ENCODE data around the gene CHRNA4. TPM values are rescaled to one million over a fixed set of nuclear protein-coding genes. Genes with fewer than 3 reads are reported as not detected.
A peak's percentile ranks its signal among the peaks of the same experiment; 100 is the strongest.

CHRNA4 gene
- total RNA-seq, 1 donor from 2014 or later: 165 TPM

DNA sequence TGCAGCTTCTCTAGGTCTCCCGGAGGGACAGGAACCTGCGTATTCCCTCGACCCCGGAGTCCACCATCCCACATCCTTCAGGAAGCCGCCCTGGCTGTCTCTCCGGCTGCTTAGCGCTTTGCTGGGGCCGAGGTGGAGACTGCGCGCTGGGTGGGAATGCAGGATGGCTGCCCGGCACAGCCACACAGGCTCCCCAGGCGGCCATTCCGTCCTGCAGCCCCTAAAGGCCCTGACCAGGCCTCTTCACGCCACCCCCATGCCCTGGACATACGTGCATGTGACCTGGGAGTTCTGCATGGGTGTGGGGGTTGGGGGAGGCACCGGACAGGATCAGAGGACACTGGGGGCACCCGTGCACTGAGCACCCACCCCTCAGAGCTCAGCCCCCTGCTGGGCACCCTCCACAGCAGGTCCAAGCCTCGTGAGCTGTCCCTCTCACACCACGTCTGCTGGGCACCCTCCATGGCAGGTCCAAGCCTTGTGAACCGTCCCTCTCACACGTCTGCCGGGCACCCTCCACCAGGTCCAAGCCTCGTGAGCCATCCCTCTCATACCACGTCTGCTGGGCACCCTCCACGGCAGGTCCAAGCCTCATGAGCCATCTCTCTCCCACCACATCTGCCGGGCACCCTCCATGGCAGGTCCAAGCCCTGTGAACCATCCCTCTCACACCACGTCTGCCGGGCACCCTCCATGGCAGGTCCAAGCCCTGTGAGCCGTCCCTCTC lies 40.4 kb upstream of the CHRNA4 start:
- no peak for TF ChIP-seq CTCF (IDR thresholded peaks at IDR 0.05; ENCODE audit: partially characterized antibody, unreplicated experiment)
- peak overlapping the region; percentile 62 for H3K27ac Mint-ChIP-seq (ENCODE audit: unreplicated experiment)
- no peak overlapping the region for H3K4me3 Mint-ChIP-seq (ENCODE audit: unreplicated experiment)
- H3K27me3 Mint-ChIP-seq (ENCODE audit: unreplicated experiment): peaks cover 37% of the 10 kb centered on the region
- H3K4me1 Mint-ChIP-seq (ENCODE audit: low read depth, unreplicated experiment): peaks cover 6% of the 10 kb centered on the region
- H3K9me3 Mint-ChIP-seq (ENCODE audit: unreplicated experiment): peaks cover 31% of the 10 kb centered on the region
- no peak for DNase-seq
- peaks cover 4% of the 10 kb centered on the region for H3K36me3 Mint-ChIP-seq (ENCODE audit: unreplicated experiment)

DNA sequence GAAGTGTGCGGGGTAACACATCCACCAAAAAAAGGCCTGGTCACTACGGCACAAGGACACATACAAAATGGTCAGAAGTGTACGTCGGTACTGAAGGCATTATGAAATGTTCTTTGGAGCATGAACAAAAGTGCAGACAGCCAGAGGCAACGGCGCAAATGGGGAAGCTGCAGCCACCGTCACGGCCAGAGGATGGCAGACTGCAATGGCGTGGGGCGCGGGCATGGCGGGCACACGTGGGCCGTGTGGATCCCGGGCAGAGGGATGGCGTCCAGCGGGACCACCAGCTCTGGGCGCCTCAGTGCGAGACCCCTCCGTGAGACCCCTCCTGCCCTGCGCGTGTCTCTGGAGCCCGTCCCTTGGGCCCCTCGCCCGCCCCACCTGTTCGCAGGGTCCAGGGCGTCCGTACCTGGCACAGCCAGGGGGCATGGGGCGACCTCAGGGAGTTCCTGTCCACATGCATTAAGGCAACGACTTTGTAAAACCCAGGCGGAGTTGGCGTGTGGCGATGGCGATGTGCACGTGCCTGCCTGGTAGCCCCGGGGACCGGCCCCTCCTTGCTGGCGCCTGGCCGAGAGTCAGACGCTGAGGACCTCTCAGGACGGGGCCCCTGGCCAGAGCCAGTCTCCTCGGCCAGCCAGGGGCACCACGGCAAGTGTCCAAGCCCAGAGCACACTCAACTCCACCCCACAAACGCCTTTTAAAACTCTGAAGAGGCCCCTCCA lies 39.5 kb upstream of the CHRNA4 start:
- TF ChIP-seq CTCF (IDR thresholded peaks at IDR 0.05; ENCODE audit: partially characterized antibody, unreplicated experiment): no peak
- Mint-ChIP-seq H3K36me3 (ENCODE audit: unreplicated experiment) (peaks cover 4% of the 10 kb centered on the region), H3K4me1 (ENCODE audit: low read depth, unreplicated experiment) (peaks cover 6% of the 10 kb centered on the region), H3K4me3 (ENCODE audit: unreplicated experiment) (no peak overlapping the region), H3K27me3 (ENCODE audit: unreplicated experiment) (peaks cover 40% of the 10 kb centered on the region), H3K27ac (ENCODE audit: unreplicated experiment) (peak overlapping the region; percentile 68), H3K9me3 (ENCODE audit: unreplicated experiment) (peaks cover 34% of the 10 kb centered on the region)
- no peak for DNase-seq

- H3K36me3 Mint-ChIP-seq (ENCODE audit: unreplicated experiment): peaks cover 4% of the 10 kb centered on the region
- H3K4me1 Mint-ChIP-seq (ENCODE audit: low read depth, unreplicated experiment): peaks cover 7% of the 10 kb centered on the region
- no peak for DNase-seq
- peaks cover 34% of the 10 kb centered on the region for H3K9me3 Mint-ChIP-seq (ENCODE audit: unreplicated experiment)
- H3K4me3 Mint-ChIP-seq (ENCODE audit: unreplicated experiment): no peak overlapping the region
- no peak for TF ChIP-seq CTCF (IDR thresholded peaks at IDR 0.05; ENCODE audit: partially characterized antibody, unreplicated experiment)
- peaks cover 42% of the 10 kb centered on the region for H3K27me3 Mint-ChIP-seq (ENCODE audit: unreplicated experiment)
- H3K27ac Mint-ChIP-seq (ENCODE audit: unreplicated experiment): peak overlapping the region; percentile 68
Measured at GRCh38 chr20:63399596-63400375, 38.6 kb upstream of the CHRNA4 start.

DNA sequence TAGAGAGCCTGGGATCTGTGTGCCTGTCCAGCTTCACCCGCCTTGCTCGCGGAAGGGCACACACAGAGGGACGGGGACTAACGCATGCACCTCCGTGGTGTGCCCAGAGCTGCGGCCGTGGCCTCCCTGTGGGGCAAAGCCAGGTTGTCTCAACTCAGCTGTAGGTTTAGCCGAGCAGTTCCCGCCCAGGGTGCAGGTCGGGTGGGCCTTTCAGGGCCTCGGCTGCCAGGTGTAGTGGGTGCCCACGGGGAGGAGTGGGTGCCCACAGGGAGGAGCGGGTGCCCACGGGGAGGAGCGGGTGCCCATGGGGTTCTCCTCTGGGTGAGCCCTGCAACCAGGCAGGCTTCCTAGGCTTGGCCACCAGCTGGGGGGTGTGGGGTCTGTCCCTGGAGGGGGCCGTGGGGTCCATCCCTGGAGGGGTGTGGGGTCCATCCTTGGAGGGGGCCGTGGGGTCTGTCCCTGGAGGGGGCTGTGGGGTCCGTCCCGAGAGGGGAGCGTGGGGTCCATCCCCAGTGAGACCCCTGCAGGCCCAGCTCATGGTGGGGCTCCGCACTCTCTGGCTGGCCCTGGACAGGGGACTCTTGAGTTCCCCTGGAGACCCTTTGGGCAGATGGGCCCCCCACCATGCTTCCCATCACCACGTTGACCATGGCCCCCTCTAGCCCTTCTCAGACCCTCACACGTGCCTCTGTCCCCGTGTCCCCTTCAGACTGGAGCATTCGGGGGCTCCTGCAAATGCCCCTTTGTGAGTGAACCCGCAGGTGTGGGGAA lies 37.8 kb upstream of the CHRNA4 start:
- peaks cover 4% of the 10 kb centered on the region for H3K36me3 Mint-ChIP-seq (ENCODE audit: unreplicated experiment)
- peaks cover 39% of the 10 kb centered on the region for H3K9me3 Mint-ChIP-seq (ENCODE audit: unreplicated experiment)
- H3K27ac Mint-ChIP-seq (ENCODE audit: unreplicated experiment): no peak overlapping the region
- no peak for DNase-seq
- H3K4me1 Mint-ChIP-seq (ENCODE audit: low read depth, unreplicated experiment): peaks cover 13% of the 10 kb centered on the region
- H3K27me3 Mint-ChIP-seq (ENCODE audit: unreplicated experiment): peaks cover 45% of the 10 kb centered on the region
- H3K4me3 Mint-ChIP-seq (ENCODE audit: unreplicated experiment): no peak overlapping the region
- no peak for TF ChIP-seq CTCF (IDR thresholded peaks at IDR 0.05; ENCODE audit: partially characterized antibody, unreplicated experiment)

Data from glutamatergic neuron (in vitro differentiated cells).